Dedifferentiated amniotic fluid mesenchymal stem cell (primary cell): Measurements from ENCODE around the gene SDC4.
"Not testable (repeated sequence)": the region's sequence is repeated elsewhere in the genome, so short reads cannot be mapped to it uniquely, and the experiment has no call there.

Experiments
- DNase-seq: peaks from one replicate; pipeline ENCODE4 v3.0.0-alpha.2; 2016; ENCODE audit errors: extremely low spot score

Gene SDC4

DNA sequence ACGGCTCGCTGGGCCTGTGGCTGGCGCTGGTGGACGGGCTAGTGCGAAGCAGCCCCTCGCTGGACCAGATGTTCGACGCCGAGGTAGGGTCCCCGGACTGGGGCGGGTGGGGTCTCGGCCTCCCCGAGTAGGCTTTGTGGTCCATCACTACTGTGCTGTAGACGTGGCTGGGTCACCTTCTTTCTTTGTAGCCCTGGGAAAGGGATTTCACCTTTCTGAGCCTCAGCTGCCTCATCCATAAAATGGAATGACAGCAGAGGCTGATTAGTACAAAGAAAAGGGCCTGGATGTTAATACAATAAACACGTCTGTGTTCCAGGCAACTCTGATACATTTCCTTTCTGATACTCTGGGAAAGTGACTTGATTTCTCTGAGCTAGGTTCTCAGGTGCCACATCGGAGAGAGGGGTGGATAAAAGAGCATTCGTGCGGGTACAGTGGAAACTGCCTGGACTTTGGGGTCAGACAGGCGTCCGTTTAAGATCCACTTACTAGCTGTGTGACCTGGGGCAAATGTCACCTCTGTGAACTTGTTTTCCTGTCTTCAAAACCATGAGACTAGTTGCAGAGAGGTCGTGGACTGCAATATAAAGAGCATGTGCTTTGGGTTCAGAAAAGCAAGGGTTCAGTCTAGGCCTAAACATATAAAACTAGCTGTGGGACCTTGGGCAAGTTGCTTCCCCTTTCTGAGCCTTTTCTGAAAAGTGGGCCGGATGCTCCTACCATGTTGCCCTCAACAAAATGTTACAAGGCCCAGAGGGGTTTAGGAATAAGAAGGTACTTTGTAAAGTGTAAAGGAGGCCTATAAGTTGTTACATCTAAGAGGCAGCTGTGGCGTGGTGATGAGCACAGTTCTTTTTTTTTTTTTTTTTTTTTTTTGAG is 15.6 kb upstream of the SDC4 start:
- DNase-seq: no peak

DNA sequence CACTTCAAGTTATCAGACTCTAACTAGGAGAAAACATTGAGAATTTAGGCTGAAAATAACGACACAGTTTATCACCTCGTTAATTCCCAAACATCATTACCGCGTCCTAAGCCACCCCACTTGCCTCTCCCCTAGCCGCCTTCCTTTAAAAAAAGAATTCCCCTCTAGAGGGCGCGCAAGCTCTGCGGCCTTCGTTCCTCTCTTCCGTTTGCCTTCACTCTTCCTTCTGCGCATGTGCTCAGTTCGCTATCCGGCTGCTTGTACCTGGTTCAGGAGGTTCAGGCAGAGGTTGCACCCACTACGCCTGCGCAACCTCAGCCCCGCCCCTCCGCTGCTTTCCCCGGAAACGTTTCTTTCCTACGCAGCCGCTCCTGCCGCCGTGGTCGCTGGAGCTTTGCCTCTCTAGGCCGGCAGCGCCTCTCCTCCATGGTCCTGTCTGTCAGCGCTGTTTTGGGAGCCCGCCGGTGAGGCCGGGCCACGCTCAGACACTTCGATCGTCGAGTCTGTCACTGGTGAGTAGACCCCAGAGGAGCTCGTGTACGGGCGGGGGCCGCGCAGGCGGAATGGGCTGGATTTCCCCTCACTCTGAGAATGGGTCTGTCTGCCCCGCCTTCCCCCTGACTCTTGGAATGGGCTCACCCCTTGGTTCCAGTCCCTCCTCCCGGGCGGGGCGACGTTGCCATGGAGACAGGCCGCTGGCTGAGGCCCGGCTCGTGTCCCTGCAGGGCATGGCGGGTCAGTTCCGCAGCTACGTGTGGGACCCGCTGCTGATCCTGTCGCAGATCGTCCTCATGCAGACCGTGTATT is 14.8 kb upstream of the SDC4 start, which contains the start of gene SYS1:
TSS of gene SYS1 (plus strand) at position 353 of the 807 bp plus-strand sequence. CDS start at position 729, 376 bp downstream.
- DNase-seq: peak; percentile 98

DNA sequence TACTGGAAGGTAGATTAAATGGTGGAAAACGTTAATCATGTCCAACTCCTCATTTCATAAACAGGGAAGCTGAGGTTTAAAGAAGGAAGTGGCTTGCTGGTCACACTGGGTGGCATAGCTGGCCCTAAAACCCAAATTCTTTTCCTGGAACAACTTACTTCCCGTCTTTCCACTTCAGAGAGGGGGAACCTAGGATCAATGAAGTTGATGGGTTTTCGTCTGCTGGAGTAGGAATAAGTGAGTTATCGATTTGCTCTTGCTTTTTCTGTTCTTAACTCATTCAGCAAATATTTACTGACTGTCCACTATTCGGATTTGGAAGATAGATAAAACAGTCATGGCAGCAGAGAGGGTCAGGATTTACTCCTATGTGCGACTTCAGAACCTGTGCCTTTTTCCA is 13.6 kb upstream of the SDC4 start:
- DNase-seq: no peak

DNA sequence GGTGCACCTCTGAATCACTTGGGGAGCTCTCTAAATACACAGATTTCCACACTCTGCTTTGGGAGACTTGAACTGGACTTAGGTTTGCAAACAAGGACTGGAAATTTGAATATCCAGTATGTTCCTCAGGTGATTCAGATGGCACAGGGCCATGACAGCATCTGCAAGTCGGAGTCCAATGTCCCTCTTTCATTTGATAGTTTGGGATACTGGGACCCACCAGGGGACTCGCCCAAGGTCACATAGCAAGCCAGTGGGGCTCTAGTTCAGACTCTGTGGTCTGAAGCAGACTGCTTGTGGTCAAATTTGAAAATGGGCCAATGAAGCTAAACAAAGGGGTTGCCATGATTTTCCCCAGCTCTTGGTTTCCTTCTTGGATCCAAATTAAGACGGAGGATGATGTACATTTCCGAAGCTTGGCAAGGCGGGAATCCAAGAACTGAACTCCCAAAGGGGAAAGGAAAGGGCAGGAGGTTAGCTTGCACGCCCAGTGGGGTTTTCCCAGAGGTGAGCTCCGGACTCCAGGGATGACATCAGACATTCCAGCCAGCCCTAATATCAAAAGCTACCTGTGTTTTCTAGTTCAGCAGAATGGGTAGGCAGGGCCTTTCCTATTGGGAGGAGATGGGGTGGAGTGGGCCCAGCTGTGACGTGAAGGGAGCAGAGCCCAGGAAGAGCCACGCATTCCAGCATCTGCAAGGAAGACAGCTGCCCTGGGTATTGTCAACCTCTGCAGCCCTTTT is 11.4 kb upstream of the SDC4 start:
- DNase-seq: no peak

DNA sequence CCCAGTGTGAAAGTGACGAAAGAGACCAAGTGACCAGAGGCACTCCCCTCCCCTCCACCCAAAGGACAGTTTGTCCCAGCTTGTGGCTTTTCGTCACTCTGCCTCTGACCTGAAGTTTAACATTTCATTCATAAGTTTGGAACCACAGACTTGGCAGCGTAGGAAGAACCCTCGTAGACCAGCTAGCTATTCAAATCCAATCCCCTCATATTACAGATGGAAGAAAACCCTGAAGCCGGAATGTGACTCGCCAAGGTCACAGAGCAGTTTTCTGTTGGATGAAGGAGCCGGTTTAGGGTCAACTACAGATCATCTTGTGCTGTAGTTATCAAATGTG is 10.8 kb upstream of the SDC4 start:
- no peak for DNase-seq

DNA sequence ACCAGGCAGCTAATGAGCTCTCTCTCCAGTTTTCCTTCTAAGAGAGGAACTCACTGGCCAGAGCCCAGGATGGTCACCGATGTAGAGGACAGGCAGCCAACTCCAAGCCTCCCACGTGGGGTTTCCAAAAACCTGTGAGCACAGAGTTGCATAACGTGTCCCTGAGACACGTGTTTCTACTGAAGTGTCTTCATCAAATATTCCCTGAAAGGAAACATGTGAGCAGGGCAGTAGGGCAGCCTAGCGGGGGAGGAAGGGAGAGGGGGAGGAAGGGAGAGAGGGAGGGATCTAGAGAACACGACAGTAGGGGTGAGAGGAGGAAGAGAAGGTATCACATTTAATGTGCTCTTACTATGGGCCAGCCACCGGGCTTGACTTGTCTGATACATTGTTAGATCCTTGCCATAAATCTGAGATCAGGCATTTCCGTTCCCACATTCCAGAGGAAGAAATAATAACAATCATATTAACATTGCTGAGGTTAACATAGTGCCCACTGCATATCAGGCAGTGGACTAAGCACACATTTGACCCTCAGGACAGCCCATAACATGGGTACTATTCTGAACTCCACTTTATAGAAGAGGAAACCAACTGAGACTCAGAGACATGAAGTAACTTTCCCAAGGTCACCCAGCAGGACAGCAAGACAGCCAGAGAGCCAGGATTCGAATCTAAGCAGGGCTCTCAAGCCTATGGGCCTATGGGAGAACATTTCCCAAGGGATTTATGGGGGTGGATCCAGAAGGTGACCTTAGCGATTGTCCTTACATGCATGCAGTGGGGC is 10.3 kb upstream of the SDC4 start:
- peak; percentile 33 for DNase-seq

DNA sequence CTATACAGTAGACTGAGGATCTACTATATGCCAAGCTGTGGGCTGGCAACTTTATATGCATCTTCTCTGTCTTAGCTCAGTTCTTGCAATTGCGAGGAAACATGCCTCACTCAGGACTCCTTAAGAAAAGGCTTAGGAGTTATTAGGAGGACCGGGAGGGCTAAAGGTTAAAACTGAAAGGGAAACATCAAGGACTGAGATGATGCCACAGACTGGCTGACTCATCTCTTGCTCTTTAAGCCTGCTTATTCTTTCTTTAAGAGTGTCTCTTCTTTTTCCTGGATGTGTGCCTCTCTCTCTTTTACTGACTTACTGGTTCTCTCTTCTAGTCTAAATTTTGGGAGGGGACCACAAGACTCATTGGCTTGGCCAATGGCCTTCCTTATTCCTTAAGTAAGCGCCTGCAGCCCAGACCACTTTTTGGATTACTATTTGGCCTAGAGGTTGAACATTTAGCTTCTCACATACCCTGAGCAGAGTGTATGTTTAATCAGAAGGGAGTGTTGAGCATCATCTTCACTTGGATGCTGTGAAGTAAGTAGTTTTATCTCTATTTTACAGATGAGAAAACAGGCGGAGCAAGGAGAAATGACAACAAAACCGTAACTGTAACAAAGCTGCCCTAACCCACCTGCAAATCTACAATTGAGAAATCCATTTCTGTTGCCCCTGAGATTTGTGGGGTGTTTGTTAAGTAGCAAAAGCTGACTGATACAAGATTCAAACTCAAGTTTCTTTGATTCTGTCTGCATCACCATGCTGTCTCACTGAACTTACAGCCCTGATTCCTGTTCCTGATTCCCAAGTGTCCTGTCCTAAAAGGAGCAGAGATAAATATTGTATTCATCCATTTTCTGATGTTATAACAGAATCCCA is 7.2 kb upstream of the SDC4 start:
- no peak for DNase-seq

DNA sequence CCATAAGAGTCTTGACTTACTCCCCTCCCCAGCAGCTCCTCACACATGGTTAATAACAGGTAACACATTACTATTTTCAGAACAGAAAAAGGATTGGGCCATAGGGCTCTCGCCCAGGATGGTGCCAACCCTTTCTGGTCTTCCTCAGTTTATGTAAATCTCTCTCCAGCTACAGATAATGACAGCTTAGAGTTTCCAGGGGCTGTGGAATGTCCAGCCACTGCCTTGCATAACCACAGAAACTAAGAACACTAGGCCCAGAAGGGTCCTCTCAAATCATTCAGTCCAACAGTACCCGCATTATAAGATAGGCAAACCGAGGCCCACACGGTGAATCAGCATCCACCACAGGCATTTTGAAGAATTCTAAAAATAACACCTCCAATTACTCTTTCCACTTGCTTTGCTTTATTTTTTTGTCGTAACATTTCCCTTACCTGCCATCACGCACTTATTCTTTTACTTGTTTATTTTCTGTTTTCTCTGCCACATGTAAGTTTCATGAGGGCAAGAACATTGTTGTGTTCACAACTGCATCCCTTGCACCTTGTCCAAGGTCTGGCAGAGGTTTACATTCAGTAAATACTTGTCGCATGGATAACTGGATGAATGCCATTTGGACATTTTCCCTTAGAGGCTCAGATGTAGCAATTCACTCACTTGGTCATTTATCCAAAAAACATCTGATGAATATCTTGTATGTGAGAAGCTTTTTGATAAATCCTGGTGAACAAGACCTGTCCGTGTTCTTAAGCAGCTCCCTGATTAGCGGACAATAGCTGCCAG is 6.4 kb upstream of the SDC4 start:
- DNase-seq: no peak

DNA sequence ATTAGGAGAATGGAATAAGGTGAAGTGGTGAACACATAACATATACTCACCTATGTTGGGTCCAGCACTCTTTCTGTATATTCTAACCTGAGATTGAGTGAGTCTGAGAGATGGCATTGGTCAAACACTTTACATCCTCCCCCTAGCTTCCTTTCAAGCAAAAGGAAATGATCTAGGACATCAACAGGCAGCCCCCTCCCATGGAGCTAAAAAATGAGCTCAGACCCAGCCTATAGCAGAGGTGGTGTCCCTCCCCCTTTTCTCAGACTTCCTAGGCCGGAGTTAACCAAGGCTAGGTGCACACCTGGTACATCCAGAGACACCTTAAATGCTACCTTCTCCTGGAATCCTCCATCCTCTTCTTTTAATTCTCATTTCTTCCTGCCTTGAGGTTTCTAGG is 5.5 kb upstream of the SDC4 start:
- no peak for DNase-seq

DNA sequence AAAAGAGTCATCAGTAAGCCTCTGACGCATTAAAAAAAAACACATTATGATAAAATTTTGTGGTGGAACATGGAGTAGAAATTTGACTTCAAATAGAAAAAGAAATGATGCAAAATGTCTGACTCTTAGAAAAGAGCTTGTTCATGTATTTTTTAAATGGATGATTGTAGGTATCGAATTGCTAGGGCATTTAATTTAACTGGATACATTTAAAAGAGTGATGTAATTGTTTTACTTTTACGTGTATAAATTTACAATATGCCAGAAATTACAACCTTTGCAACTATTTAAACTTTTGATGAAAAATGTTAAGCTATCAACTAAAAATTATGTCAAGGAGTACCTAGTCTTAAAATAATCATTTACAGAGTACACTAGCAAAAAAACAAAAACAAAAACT is 4.5 kb upstream of the SDC4 start:
- DNase-seq: no peak

DNA sequence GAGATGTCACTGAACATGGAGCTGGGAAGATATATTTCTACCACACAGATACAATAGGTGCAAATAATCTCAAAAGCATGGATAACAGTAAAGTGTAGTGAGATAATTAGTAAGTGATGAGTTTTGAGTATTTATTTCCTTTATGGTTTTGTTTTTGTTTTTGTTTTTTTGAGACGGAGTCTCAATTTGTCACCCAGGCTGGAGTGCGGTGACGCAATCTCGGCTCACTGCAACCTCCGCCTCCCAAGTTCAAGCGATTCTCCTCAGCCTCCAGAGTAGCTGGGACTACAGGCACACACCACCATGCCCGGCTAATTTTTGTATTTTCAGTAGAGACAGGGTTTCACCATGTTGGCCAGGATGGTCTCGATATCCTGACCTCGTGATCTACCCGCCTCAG is 2.6 kb upstream of the SDC4 start:
- not testable (repeated sequence) for DNase-seq

DNA sequence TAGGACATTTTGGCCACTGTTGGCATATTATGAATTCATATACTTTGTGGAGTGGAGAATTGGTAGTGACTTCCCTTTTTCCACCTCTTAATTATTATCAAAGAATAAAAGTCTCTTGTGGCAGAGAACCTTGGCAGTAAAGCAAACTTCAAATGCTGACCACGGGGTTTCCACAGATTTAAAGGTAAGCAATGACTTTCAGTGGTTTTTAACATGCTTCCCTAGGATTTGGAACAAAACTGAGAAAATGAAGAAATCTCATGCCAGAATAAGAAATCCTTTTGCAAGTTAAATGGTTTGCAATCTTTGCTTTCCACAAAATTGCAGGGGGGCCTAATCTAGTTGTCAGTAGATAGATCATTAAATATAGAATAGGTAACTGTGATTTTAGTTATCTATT is 2.0 kb upstream of the SDC4 start:
- DNase-seq: no peak

DNA sequence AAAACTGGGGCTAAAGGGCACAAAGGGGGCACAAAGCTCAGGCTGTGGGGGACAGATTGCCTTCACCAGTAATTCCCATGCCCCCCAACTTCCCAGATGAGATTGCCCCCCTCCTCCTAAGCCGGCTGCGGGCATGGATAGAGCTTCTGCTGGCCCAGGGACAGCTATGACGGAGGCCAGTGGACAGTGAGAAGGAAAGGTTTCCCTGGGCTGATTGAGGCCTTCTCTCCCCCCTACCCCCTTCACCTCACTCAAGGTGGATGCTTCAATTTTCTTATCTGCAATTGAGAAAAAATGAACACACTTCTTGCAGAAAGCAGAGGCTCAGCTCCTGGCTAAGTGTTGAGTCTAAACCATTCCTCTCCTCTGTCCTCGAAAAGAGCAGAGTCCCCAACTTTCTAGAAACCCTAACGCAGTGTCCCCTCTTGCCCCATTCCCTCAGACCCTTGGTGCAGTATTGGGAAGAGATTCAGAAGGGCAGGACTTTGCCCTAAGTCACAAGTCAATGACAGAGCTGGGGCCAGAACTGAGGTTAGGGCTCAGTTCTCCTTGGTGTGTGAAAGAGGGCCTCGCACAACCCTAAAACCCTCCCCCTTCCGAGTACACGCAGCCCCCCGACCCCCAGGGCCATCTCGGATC is 808 bp downstream of the SDC4 start:
- no peak for DNase-seq

DNA sequence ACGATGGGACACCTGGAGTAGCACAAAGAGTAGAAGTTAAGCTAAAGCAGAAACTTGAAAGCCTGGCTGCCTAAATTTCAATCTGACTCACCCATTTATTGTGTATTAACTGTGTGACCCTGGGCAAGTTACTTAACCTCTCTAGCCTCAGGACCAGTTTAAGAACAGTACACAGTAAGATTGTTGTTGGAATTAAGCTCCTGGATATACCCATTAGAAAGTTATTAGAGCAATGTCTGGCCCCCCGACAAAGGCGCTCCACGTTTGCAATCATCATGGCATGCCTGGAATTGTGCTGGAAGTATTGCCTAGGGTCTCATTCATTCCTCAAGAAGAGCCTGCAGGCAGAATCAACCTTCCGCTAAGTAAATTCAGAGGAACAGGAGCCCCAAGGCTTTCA is 1.4 kb downstream of the SDC4 start:
- no peak for DNase-seq

DNA sequence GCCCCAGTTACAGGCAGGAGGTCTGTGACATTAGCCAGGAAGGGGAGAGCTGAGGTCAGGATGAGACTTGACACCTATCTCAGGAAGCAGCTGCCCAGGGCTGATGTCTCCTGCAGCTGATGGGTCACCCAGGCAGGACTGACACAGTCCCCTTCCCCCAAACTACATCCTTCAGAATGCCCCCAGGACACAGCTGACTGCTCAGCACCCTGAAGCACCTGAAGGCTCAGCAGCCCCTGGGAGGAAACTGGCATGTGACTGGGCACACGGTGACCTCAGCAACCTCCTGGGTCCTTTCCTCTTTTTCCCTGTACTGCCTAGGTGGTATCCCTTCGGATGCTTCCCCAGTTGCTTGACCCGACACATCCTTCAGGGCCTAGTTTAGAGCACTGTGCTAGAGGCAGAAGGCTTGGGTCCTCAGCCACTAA is 1.9 kb downstream of the SDC4 start:
- no peak for DNase-seq

DNA sequence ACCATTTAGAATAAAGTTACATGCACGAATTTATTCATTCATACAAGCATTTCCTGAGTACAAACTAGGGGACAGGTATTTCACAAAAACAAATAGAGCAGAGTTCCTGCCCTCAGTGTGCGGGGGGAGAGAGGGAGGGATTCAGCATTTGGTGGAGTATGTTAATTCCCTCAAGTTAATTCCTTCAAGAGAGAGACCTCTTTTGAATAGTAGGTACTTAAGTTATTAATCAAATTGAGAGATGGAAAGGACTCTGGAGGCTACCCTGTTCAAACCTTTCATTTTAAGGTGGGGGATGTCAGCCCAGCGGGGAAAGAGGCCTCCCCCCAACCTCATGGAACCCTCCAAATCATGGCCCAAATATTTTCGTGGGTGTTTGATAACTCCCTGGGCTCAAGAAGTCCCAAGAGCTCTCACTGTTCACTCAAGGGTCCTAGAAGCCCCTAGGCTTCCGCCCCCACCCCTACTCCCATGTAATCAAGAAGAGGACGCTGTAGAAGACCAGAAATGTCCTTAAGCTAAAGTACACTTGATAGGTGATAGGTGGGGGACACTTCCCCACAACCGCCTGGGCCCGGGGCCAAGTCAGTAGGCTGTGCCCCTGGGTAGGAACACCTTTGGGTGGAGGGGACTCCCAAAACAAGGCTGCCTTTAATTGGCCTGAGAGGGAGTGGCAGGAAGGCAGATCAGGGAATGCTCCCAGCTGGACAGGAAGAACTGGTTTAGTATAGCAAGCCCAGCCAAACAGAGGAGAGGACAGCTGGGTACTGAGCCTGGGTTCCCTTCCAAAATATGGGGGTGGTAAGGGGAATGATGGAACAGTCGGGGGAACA is 2.9 kb downstream of the SDC4 start:
- DNase-seq: no peak

DNA sequence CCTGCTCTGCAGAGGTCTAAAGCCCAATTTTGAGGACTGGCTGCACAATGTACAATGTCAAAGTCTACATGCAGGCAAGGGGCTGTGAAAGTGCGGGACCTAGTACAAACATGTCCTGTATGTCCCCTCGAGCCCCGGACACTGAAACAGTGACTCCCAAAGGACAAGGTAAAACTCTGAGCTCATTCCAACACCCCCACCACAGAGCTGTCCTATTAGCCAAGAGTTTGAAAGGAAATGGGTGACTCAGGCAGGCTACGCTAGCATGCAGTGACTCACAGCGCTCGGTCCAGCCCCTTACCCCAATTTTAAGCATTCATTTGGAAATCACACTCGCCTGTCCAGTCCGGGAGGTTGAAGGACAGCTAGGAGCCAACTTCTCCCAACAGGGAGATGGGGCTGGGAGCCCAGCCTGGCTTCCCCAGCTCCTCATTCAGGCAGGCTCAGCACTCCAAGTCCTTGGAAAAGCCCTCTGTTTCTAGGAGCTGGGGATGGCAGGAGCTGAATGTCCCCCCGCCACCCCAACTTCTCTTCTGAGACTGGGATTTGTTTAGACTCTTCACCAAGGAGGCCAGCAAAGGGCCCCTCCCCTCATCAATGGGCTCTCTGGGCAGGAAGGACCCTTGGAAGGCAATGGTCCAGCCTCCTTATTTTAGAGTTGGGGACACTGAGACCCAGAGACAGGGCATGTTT is 3.9 kb downstream of the SDC4 start:
- DNase-seq: peak; percentile 83
